H1 (cell line): ENCODE data around the gene TRAPPC12. TPM values are rescaled to one million over a fixed set of nuclear protein-coding genes. Genes with fewer than 3 reads are reported as not detected.

Source experiments
- HDAC6 ChIP-seq: IDR thresholded peaks from one replicate; pipeline ENCODE4 v1.7.1; 2012; ENCODE audit warnings: low read depth, mild to moderate bottlenecking, inconsistent platforms, low read length, moderate library complexity
- polyA plus RNA-seq, 7 experiments: library from polyadenylated mRNA; depleted of rRNA in 3 of 7; stranded (reverse) in 5 of 7; unstranded in 2 of 7; fragments of >200 nt in 5 of 7; fragments of 200-250 nt in 2 of 7; gene quantifications; 1 replicate in 5 of 7; 2 replicates in 1 of 7; 4 replicates in 1 of 7; pipeline versions ENCODE4 v1.2.1 to v1.2.3, GENCODE V29; 2011 to 2013; ENCODE audit warnings: missing spikeins in 2 of 7, mixed read lengths in 2 of 7
- total RNA-seq: library from RNA; stranded (reverse); fragmentation: NEBNext Ultra II Directional; extraction: Animal tissue kit (Norgen Biotek cat#: 25700); gene quantifications from 2 replicates; pipeline ENCODE4 v1.2.1, GENCODE V29; 2021
- TF ChIP-seq, protein P1 (sequence below): fragments of 300-600 bp; sonication (generic); IDR thresholded peaks from 2 replicates; pipeline ENCODE4 v1.7.1; 2012; ENCODE audit warnings: low read length, moderate library complexity, mild to moderate bottlenecking, inconsistent platforms; ENCODE audit not compliant: insufficient replicate concordance

TRAPPC12 gene
- total and polyA plus RNA-seq, 2 of the 8 experiments (the other 6 are each of a cell fraction or from before 2014, with no cell fraction given) = 35.0 to 67.3 TPM

GRCh38 chr2:3453190-3453999, 73.9 kb downstream of the TRAPPC12 start (continued):
- TF ChIP-seq, protein P1, sequence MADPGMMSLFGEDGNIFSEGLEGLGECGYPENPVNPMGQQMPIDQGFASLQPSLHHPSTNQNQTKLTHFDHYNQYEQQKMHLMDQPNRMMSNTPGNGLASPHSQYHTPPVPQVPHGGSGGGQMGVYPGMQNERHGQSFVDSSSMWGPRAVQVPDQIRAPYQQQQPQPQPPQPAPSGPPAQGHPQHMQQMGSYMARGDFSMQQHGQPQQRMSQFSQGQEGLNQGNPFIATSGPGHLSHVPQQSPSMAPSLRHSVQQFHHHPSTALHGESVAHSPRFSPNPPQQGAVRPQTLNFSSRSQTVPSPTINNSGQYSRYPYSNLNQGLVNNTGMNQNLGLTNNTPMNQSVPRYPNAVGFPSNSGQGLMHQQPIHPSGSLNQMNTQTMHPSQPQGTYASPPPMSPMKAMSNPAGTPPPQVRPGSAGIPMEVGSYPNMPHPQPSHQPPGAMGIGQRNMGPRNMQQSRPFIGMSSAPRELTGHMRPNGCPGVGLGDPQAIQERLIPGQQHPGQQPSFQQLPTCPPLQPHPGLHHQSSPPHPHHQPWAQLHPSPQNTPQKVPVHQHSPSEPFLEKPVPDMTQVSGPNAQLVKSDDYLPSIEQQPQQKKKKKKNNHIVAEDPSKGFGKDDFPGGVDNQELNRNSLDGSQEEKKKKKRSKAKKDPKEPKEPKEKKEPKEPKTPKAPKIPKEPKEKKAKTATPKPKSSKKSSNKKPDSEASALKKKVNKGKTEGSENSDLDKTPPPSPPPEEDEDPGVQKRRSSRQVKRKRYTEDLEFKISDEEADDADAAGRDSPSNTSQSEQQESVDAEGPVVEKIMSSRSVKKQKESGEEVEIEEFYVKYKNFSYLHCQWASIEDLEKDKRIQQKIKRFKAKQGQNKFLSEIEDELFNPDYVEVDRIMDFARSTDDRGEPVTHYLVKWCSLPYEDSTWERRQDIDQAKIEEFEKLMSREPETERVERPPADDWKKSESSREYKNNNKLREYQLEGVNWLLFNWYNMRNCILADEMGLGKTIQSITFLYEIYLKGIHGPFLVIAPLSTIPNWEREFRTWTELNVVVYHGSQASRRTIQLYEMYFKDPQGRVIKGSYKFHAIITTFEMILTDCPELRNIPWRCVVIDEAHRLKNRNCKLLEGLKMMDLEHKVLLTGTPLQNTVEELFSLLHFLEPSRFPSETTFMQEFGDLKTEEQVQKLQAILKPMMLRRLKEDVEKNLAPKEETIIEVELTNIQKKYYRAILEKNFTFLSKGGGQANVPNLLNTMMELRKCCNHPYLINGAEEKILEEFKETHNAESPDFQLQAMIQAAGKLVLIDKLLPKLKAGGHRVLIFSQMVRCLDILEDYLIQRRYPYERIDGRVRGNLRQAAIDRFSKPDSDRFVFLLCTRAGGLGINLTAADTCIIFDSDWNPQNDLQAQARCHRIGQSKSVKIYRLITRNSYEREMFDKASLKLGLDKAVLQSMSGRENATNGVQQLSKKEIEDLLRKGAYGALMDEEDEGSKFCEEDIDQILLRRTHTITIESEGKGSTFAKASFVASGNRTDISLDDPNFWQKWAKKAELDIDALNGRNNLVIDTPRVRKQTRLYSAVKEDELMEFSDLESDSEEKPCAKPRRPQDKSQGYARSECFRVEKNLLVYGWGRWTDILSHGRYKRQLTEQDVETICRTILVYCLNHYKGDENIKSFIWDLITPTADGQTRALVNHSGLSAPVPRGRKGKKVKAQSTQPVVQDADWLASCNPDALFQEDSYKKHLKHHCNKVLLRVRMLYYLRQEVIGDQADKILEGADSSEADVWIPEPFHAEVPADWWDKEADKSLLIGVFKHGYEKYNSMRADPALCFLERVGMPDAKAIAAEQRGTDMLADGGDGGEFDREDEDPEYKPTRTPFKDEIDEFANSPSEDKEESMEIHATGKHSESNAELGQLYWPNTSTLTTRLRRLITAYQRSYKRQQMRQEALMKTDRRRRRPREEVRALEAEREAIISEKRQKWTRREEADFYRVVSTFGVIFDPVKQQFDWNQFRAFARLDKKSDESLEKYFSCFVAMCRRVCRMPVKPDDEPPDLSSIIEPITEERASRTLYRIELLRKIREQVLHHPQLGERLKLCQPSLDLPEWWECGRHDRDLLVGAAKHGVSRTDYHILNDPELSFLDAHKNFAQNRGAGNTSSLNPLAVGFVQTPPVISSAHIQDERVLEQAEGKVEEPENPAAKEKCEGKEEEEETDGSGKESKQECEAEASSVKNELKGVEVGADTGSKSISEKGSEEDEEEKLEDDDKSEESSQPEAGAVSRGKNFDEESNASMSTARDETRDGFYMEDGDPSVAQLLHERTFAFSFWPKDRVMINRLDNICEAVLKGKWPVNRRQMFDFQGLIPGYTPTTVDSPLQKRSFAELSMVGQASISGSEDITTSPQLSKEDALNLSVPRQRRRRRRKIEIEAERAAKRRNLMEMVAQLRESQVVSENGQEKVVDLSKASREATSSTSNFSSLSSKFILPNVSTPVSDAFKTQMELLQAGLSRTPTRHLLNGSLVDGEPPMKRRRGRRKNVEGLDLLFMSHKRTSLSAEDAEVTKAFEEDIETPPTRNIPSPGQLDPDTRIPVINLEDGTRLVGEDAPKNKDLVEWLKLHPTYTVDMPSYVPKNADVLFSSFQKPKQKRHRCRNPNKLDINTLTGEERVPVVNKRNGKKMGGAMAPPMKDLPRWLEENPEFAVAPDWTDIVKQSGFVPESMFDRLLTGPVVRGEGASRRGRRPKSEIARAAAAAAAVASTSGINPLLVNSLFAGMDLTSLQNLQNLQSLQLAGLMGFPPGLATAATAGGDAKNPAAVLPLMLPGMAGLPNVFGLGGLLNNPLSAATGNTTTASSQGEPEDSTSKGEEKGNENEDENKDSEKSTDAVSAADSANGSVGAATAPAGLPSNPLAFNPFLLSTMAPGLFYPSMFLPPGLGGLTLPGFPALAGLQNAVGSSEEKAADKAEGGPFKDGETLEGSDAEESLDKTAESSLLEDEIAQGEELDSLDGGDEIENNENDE = no peak
- no peak for TF ChIP-seq HDAC6
